IMR-90 (cell line): Measurements from ENCODE around the gene KCNK5. TPM values are rescaled to one million over a fixed set of nuclear protein-coding genes. Genes with fewer than 3 reads are reported as not detected.

Experiments used
- ATAC-seq: fragments of 200-7000 bp; cut with Tn5 transposase; 2 replicates; pipeline ENCODE4 v1.9.1; 2020; ENCODE audit warnings: low read depth, mild to moderate bottlenecking, moderate library complexity
- BruUV-seq: library from RNA; stranded (reverse); fragments of 400-500 nt; replicated peaks from 2 replicates; lab custom pipeline; 2021; lab: Mats Ljungman, UMichigan
- CTCF ChIA-PET: fragments of 300-600 bp; formaldehyde crosslinking; extraction: SDS; loops from one replicate; lab custom pipeline; 2021; ENCODE audit warnings: antibody characterized with exemption; lab: Yijun Ruan, JAX
- POLR2A ChIA-PET: fragments of 300-600 bp; sonication (Branson Sonifier 250); formaldehyde crosslinking; loops from one replicate; lab custom pipeline; 2022; ENCODE audit warnings: antibody characterized with exemption; ENCODE audit not compliant: unreplicated experiment; lab: Charles Lee
- DNase-seq: peaks from one replicate; pipeline ENCODE4 v3.0.0; 2013
- H2AFZ ChIP-seq: replicated peaks from 2 replicates; pipeline ENCODE3; 2013; ENCODE audit warnings: low read length, mild to moderate bottlenecking; ENCODE audit not compliant: poor library complexity
- H2AK5ac ChIP-seq: 2 replicates; pipeline ENCODE4 v1.6.1; 2013; ENCODE audit warnings: low read depth, low read length, inconsistent platforms
- H2AK9ac ChIP-seq: replicated peaks from 2 replicates; pipeline ENCODE3; 2013; ENCODE audit warnings: mild to moderate bottlenecking, low read depth, low read length, moderate library complexity; ENCODE audit not compliant: poor library complexity
- H2BK120ac ChIP-seq: 2 replicates; pipeline ENCODE4 v1.6.1; 2013; ENCODE audit warnings: low read depth, low read length, inconsistent platforms
- H2BK15ac ChIP-seq: 3 replicates; pipeline ENCODE4 v1.6.1; 2013; ENCODE audit warnings: low read depth, low read length, inconsistent platforms
- H2BK20ac ChIP-seq: 2 replicates; pipeline ENCODE4 v1.6.1; 2013; ENCODE audit warnings: low read depth, mild to moderate bottlenecking, inconsistent platforms, low read length, moderate library complexity
- H2BK5ac ChIP-seq: 2 replicates; pipeline ENCODE4 v1.6.1; 2013; ENCODE audit warnings: mild to moderate bottlenecking, low read depth, low read length, inconsistent platforms; ENCODE audit not compliant: poor library complexity, severe bottlenecking
- H3K14ac ChIP-seq: replicated peaks from 2 replicates; pipeline ENCODE4 v1.6.1; 2013; ENCODE audit warnings: low read depth, low read length, inconsistent platforms
- H3K18ac ChIP-seq: 2 replicates; pipeline ENCODE4 v1.6.1; 2013; ENCODE audit warnings: low read depth, low read length, control low read depth
- H3K23ac ChIP-seq: 2 replicates; pipeline ENCODE4 v1.6.1; 2013; ENCODE audit warnings: low read depth, low read length, inconsistent platforms
- H3K27ac ChIP-seq: 2 replicates; pipeline ENCODE4 v1.5.1; 2013; ENCODE audit warnings: mild to moderate bottlenecking, control low read depth, low read length; ENCODE audit not compliant: insufficient read depth
- H3K27me3 ChIP-seq: 2 replicates; pipeline ENCODE4 v1.6.1; 2013; ENCODE audit warnings: low read length; ENCODE audit not compliant: control insufficient read depth, insufficient read depth
- H3K36me3 ChIP-seq: 2 replicates; pipeline ENCODE4 v1.6.1; 2013; ENCODE audit warnings: low read length, mixed read lengths; ENCODE audit not compliant: control insufficient read depth, insufficient read depth
- H3K4ac ChIP-seq: 2 replicates; pipeline ENCODE4 v1.6.1; 2013; ENCODE audit warnings: low read depth, low read length, inconsistent platforms
- H3K4me1 ChIP-seq: 2 replicates; pipeline ENCODE4 v1.6.1; 2013; ENCODE audit warnings: low read length, mixed read lengths; ENCODE audit not compliant: control insufficient read depth, insufficient read depth
- H3K4me2 ChIP-seq: 2 replicates; pipeline ENCODE4 v1.6.1; 2013; ENCODE audit warnings: low read depth, mild to moderate bottlenecking, control low read depth, low read length, moderate library complexity
- H3K4me3 ChIP-seq: 2 replicates; pipeline ENCODE4 v1.5.1; 2013; ENCODE audit warnings: low read depth, mild to moderate bottlenecking, control low read depth, low read length, moderate library complexity; ENCODE audit not compliant: insufficient read depth
- H3K56ac ChIP-seq: 2 replicates; pipeline ENCODE4 v1.6.1; 2013; ENCODE audit warnings: low read length, inconsistent platforms; ENCODE audit not compliant: insufficient read depth; ENCODE audit errors: extremely low read depth
- H3K79me1 ChIP-seq, 2 experiments: 2 replicates each; pipeline ENCODE4 v1.6.1; 2013; ENCODE audit warnings: low read length in 2 of 2, inconsistent platforms in 1 of 2, low read depth in 1 of 2
- H3K9ac ChIP-seq: 2 replicates; pipeline ENCODE4 v1.6.1; 2013; ENCODE audit warnings: low read depth, low read length, control low read depth
- H3K9me1 ChIP-seq: 2 replicates; pipeline ENCODE4 v1.6.1; 2013; ENCODE audit warnings: low read length, inconsistent platforms; ENCODE audit not compliant: insufficient read depth
- H3K9me3 ChIP-seq: 2 replicates; pipeline ENCODE4 v1.6.1; 2013; ENCODE audit warnings: low read length; ENCODE audit not compliant: control insufficient read depth, insufficient read depth
- H4K20me1 ChIP-seq: 2 replicates; pipeline ENCODE4 v1.6.1; 2013; ENCODE audit warnings: low read length, inconsistent platforms; ENCODE audit not compliant: insufficient read depth
- H4K5ac ChIP-seq: 2 replicates; pipeline ENCODE4 v1.6.1; 2013; ENCODE audit warnings: mild to moderate bottlenecking, low read depth, low read length, control low read depth
- H4K8ac ChIP-seq, 2 experiments: 2 replicates each; pipeline ENCODE4 v1.6.1; 2013; ENCODE audit warnings: low read depth in 2 of 2, low read length in 2 of 2, control low read depth in 1 of 2, inconsistent platforms in 1 of 2
- H4K91ac ChIP-seq: 2 replicates; pipeline ENCODE4 v1.6.1; 2013; ENCODE audit warnings: low read depth, low read length, inconsistent platforms; ENCODE audit not compliant: insufficient read depth
- CEBPB ChIP-seq: IDR thresholded peaks from 2 replicates; pipeline ENCODE4 v1.6.1; 2012; ENCODE audit warnings: low read depth, low read length, improper control_type of control experiment
- CHD1 ChIP-seq: IDR thresholded peaks from 2 replicates; pipeline ENCODE4 v1.6.1; 2012; ENCODE audit warnings: low read depth, low read length, improper control_type of control experiment
- ELK1 ChIP-seq: fragments of 150-350 bp; IDR thresholded peaks from 2 replicates; pipeline ENCODE4 v1.6.1; 2016; ENCODE audit warnings: low read depth, mild to moderate bottlenecking, low read length, moderate library complexity, borderline replicate concordance
- RCOR1 ChIP-seq: IDR thresholded peaks from 2 replicates; pipeline ENCODE4 v1.6.1; 2012; ENCODE audit warnings: mild to moderate bottlenecking, low read length, improper control_type of control experiment; ENCODE audit not compliant: insufficient replicate concordance
- RFX5 ChIP-seq: IDR thresholded peaks from 2 replicates; pipeline ENCODE4 v1.8.0; 2012; ENCODE audit warnings: low read depth, mild to moderate bottlenecking, low read length, moderate library complexity
- WGBS, 2 experiments: methylation state at CpG; one replicate each; pipeline versions ENCODE4 v1.1.5 to v1.1.7; 2013; ENCODE audit warnings: missing lambda C conversion rate in 2 of 2; ENCODE audit not compliant: insufficient read length in 1 of 2; ENCODE audit errors: extremely low coverage in 2 of 2; 5-methylcytosine and 5-hydroxymethylcytosine counted together
- dilution Hi-C: fragments of 300-500 bp; cut with HindIII; formaldehyde crosslinking; loops from one replicate; pipeline ENCODE4 v1.14.3; 2018; ENCODE audit warnings: low sequenced_read_pairs; ENCODE audit not compliant: unreplicated experiment
- in situ Hi-C: fragments of 300-500 bp; cut with MboI; formaldehyde crosslinking; loops from 3 replicates; pipeline ENCODE4 v1.14.3; 2019; ENCODE audit warnings: low sequenced_read_pairs, inconsistent platforms, mixed read lengths
- intact Hi-C: fragments of 100-400 bp; cut with micrococcal nuclease; formaldehyde crosslinking; loops from 2 replicates; pipeline ENCODE4 v1.10.0; 2022
- polyA plus RNA-seq, 3 experiments: library from polyadenylated mRNA; depleted of rRNA; stranded (reverse); fragments of >200 nt; gene quantifications; 2 replicates each; pipeline ENCODE4 v1.2.3, GENCODE V29; 2012; ENCODE audit warnings: low replicate concordance in 1 of 3
- total RNA-seq: library from RNA; depleted of rRNA; stranded (reverse); fragments of >200 nt; gene quantifications from 2 replicates; pipeline ENCODE4 v1.2.3, GENCODE V29; 2012

KCNK5 gene
- total and polyA plus RNA-seq, 2 of the 4 experiments (the other 2 are of a cell fraction), result not detected

DNA sequence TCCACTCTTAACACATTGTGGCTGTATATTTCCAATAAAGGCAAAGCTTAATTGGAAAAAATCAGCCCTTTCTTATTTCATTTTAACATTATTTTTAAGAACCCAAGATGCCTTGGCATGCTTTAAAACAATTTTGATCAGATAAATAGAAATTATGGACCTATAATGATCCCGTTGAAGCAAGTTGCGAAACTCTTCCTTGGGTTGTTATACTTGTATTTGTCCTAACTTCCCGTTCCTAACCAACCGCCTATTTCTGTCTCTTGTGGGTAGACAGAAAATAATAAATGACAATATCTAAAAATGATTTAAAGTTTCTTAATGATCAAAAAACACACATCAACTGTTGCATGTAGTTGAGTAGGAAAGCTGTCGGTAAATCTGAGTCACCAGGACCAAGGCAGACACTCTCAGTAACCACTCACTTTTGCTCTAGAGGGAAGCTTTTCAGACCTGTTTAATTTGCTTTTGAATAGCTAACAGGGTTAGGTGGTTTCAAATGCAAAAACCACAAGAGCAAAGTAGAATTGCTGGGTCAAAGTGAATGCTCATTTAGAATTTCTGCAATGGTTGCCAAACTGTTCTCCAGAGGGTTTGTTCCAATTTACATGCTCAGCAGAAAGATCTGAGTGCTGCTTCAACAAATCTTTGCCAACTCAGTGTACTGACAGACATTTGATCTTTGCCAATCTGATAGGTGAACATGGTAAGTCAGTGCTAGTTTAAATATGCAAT, 34.2 kb upstream of the KCNK5 start:
- no peak for ATAC-seq
- Histone ChIP-seq H3K4me3 (no peak overlapping the region), H4K20me1 (no peaks in the 10 kb centered on the region), H2BK120ac (no peak overlapping the region), H3K4me1 (no peaks in the 10 kb centered on the region), H3K56ac (no peak overlapping the region), H3K27me3 (no peaks in the 10 kb centered on the region), H2BK15ac (no peak overlapping the region), H2AFZ (no peak overlapping the region), H2AK5ac (no peak overlapping the region), H3K27ac (no peak overlapping the region), H3K79me1 (no peaks in the 10 kb centered on the region), H3K9me3 (no peaks in the 10 kb centered on the region), H3K14ac (no peak overlapping the region), H3K23ac (no peak overlapping the region), H3K9ac (no peak overlapping the region), H4K8ac (no peak overlapping the region), H3K9me1 (no peaks in the 10 kb centered on the region), H4K5ac (no peak overlapping the region), H2BK20ac (no peak overlapping the region), H2AK9ac (no peak overlapping the region), H2BK5ac (no peak overlapping the region), H3K36me3 (no peaks in the 10 kb centered on the region), H3K4ac (no peak overlapping the region), H4K91ac (no peak overlapping the region), H3K4me2 (no peak overlapping the region), H3K18ac (no peak overlapping the region)
- CTCF ChIA-PET, result interaction anchor here (0.6 kb wide), 2 partner anchors 61 to 176 kb away, joined by 3 read pairs; no protein-coding TSS in a partner anchor
- intact Hi-C loops, result no loop called here
- WGBS, 2 experiments, result no CpG with 5 or more reads among the region's 5 CpGs
- no TSS peak for BruUV-seq
- in situ Hi-C loops, result no loop called here
- TF ChIP-seq RCOR1, result no peak
- TF ChIP-seq CEBPB, result no peak
- no peak for TF ChIP-seq RFX5
- TF ChIP-seq ELK1, result no peak
- no peak for TF ChIP-seq CHD1
- POLR2A ChIA-PET, result no interaction called here
- dilution Hi-C loops, result no loop called here
- no peak for DNase-seq
